HEK293 (cell line): Measurements from ENCODE around the gene JAML.

Source experiments
- CTCF ChIA-PET: fragments of 350-600 bp; formaldehyde crosslinking; extraction: SDS; loops from one replicate; lab custom pipeline; 2021; ENCODE audit warnings: antibody characterized with exemption; lab: Yijun Ruan, JAX
- POLR2A ChIA-PET: fragments of 300-600 bp; formaldehyde crosslinking; extraction: SDS; loops from one replicate; lab custom pipeline; 2020; ENCODE audit warnings: antibody characterized with exemption, inconsistent platforms; lab: Yijun Ruan, JAX
- H3K27ac ChIP-seq: fragments of 200-500 bp; sonication (Bioruptor generic); 2 replicates; pipeline ENCODE4 v1.5.1; 2014; ENCODE audit warnings: low read depth, low read length, control low read depth, inconsistent platforms; ENCODE audit errors: extremely low read depth
- H3K36me3 ChIP-seq, 2 experiments: fragments of 200-500 bp in 1 of 2; sonication (Bioruptor generic) in 1 of 2; 1 replicate in 1 of 2; 2 replicates in 1 of 2; pipeline ENCODE4 v1.5.1; 2014 to 2017; ENCODE audit warnings: inconsistent platforms in 2 of 2, low read length in 2 of 2; ENCODE audit not compliant: control insufficient read depth in 2 of 2, insufficient read depth in 1 of 2
- H3K4me1 ChIP-seq: fragments of 200-500 bp; sonication (Bioruptor generic); 2 replicates; pipeline ENCODE4 v1.5.1; 2014; ENCODE audit warnings: mild to moderate bottlenecking, low read length, inconsistent platforms; ENCODE audit not compliant: control insufficient read depth, insufficient read depth
- H3K4me3 ChIP-seq: 2 replicates; pipeline ENCODE4 v1.5.1; 2011; ENCODE audit warnings: low read depth, mild to moderate bottlenecking, control low read depth, low read length, moderate library complexity
- H3K9me3 ChIP-seq: fragments of 200-500 bp; sonication (Bioruptor generic); 2 replicates; pipeline ENCODE4 v1.5.1; 2014; ENCODE audit warnings: low read depth, low read length, inconsistent platforms; ENCODE audit not compliant: control insufficient read depth, insufficient read depth
- MEIS1 ChIP-seq: sonication (generic); formaldehyde crosslinking; IDR thresholded peaks from 2 replicates; pipeline ENCODE4 v1.8.1; 2022; ENCODE audit warnings: missing genetic modification reagents, mild to moderate bottlenecking, borderline replicate concordance
- SCRT2 ChIP-seq: fragments of 450-650 bp; formaldehyde crosslinking; IDR thresholded peaks from 2 replicates; pipeline ENCODE4 v1.5.1; 2016; ENCODE audit warnings: missing biosample characterization, missing genetic modification characterization
- TRIM28 ChIP-seq: IDR thresholded peaks from 2 replicates; pipeline ENCODE4 v1.6.1; 2011; ENCODE audit warnings: low read length, control low read depth, borderline replicate concordance
- YY1 ChIP-seq: fragments of 450-650 bp; formaldehyde crosslinking; IDR thresholded peaks from 2 replicates; pipeline ENCODE4 v1.5.1; 2018; ENCODE audit warnings: missing biosample characterization, missing genetic modification characterization
- YY2 ChIP-seq: fragments of 450-650 bp; formaldehyde crosslinking; IDR thresholded peaks from 2 replicates; pipeline ENCODE4 v1.5.1; 2016; ENCODE audit warnings: missing biosample characterization, missing genetic modification characterization
- ZBTB1 ChIP-seq: fragments of 450-650 bp; formaldehyde crosslinking; IDR thresholded peaks from 2 replicates; pipeline ENCODE4 v1.5.1; 2016; ENCODE audit warnings: missing biosample characterization, missing genetic modification characterization
- ZEB2 ChIP-seq: fragments of 450-650 bp; formaldehyde crosslinking; IDR thresholded peaks from 2 replicates; pipeline ENCODE4 v1.5.1; 2016; ENCODE audit warnings: missing biosample characterization, missing genetic modification characterization
- ZNF121 ChIP-seq: fragments of 450-650 bp; formaldehyde crosslinking; IDR thresholded peaks from 2 replicates; pipeline ENCODE4 v1.5.1; 2016; ENCODE audit warnings: missing biosample characterization, missing genetic modification characterization
- ZNF140 ChIP-seq: fragments of 450-650 bp; formaldehyde crosslinking; IDR thresholded peaks from 2 replicates; pipeline ENCODE4 v1.5.1; 2016; ENCODE audit warnings: missing biosample characterization, missing genetic modification characterization
- ZNF146 ChIP-seq: fragments of 450-650 bp; formaldehyde crosslinking; IDR thresholded peaks from 2 replicates; pipeline ENCODE4 v1.5.1; 2016; ENCODE audit warnings: missing biosample characterization, missing genetic modification characterization
- ZNF248 ChIP-seq: fragments of 450-650 bp; formaldehyde crosslinking; IDR thresholded peaks from 2 replicates; pipeline ENCODE4 v1.5.1; 2017; ENCODE audit warnings: missing biosample characterization, missing genetic modification characterization
- ZNF558 ChIP-seq: fragments of 450-650 bp; formaldehyde crosslinking; IDR thresholded peaks from 2 replicates; pipeline ENCODE4 v1.5.1; 2016; ENCODE audit warnings: missing biosample characterization, missing genetic modification characterization
- ZNF560 ChIP-seq: fragments of 450-650 bp; formaldehyde crosslinking; IDR thresholded peaks from 2 replicates; pipeline ENCODE4 v1.5.1; 2017; ENCODE audit warnings: missing biosample characterization, missing genetic modification characterization, borderline replicate concordance
- ZNF571 ChIP-seq: fragments of 450-650 bp; formaldehyde crosslinking; IDR thresholded peaks from 2 replicates; pipeline ENCODE4 v1.5.0; 2017; ENCODE audit warnings: missing biosample characterization, missing genetic modification characterization
- ZNF664 ChIP-seq: fragments of 450-650 bp; formaldehyde crosslinking; IDR thresholded peaks from 2 replicates; pipeline ENCODE4 v1.5.1; 2016; ENCODE audit warnings: missing biosample characterization, missing genetic modification characterization
- TF ChIP-seq, protein P1 (sequence below): fragments of 450-650 bp; formaldehyde crosslinking; IDR thresholded peaks from 2 replicates; pipeline ENCODE4 v1.5.1; 2016; ENCODE audit warnings: missing biosample characterization, missing genetic modification characterization
- TF ChIP-seq, protein P2 (sequence below): fragments of 450-650 bp; formaldehyde crosslinking; IDR thresholded peaks from 2 replicates; pipeline ENCODE4 v1.5.1; 2016; ENCODE audit warnings: missing biosample characterization, missing genetic modification characterization
- TF ChIP-seq, protein P3 (sequence below): fragments of 450-650 bp; formaldehyde crosslinking; conservative IDR thresholded peaks from 2 replicates; pipeline ENCODE4 v1.5.1; 2016; ENCODE audit warnings: low read depth, missing biosample characterization, missing genetic modification characterization

JAML gene

DNA sequence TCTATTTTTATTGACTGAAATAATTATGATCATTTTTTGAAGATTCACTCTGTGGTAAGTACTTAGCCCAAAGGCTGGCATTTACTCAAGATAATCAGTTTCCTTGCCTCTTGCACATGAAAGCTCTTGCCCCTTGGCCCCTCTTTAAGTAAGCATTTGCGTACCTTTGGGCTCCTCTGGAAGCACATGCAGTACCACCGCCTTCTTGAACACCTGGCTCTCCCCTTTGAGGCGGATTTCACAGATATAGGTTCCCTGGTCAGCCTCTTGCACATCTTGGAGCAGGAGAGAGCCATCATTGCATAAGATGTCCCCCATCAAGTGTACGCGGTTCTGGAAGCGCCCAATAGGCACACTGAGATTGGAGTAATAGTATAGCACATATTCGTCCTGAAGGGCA, 14.5 kb downstream of the JAML start:
- Histone ChIP-seq H3K9me3 (no peaks in the 10 kb centered on the region), H3K4me3 (no peak overlapping the region), H3K36me3 (no peaks in the 10 kb centered on the region), H3K4me1 (no peaks in the 10 kb centered on the region), H3K27ac (no peak overlapping the region)
- TF ChIP-seq ZNF248 (no peak), ZEB2 (tag by site-specific recombination) (no peak)
- POLR2A ChIA-PET = no interaction called here
- CTCF ChIA-PET = interaction anchor here (4.5 kb wide), 1 partner anchor 12 kb away, joined by 31 read pairs; no protein-coding TSS in a partner anchor

DNA sequence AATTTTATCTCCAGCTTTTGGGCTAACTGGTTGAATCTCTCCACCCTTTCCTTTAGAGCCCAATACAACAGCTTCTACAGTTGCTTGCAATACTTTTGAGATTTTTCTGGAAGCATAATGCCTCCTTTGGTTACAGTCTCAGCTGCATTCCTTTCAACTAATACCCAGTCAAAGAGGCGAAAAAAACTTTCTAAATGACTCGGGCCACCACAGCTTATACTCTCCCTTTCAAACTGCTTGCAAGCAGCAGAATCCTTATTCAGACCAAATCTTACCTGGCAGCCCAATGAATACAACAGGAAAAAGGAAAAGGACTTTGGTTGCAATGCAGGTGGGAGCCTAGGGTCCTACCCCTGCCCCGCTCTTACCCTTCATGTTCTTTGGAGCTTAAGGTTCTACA, 15.8 kb downstream of the JAML start:
- CTCF ChIA-PET = interaction anchor here (1.0 to 4.5 kb wide), 3 partner anchors 11 to 82 kb away, joined by 3 to 31 read pairs (median 5); no protein-coding TSS in a partner anchor
- POLR2A ChIA-PET = no interaction called here
- no peak overlapping the region for H3K27ac ChIP-seq
- TF ChIP-seq MEIS1 (CRISPR knock-in tag) = no peak
- no peak overlapping the region for H3K4me3 ChIP-seq
- no peaks in the 10 kb centered on the region for H3K36me3 ChIP-seq
- no peaks in the 10 kb centered on the region for H3K4me1 ChIP-seq
- H3K9me3 ChIP-seq = no peaks in the 10 kb centered on the region

DNA sequence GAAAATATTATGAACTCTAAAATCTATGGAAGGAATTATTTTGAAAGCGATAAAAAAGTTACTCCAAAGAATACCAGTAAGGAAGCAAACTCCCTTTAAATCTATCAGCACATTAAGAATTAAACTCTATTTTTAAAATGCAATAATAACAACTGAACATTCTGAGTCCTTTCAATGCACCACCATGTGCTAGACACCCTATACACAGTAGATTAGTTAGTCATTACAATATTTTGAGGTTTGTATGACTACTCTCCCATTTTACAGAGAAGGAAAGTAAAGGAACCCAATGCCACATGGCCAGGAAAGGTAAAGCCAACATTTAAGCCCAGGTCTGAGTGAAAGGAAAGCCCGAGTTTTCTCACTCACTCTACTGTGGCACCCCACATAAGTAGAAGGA, 17.7 kb downstream of the JAML start:
- H3K27ac ChIP-seq = no peak overlapping the region
- H3K4me3 ChIP-seq = no peak overlapping the region
- POLR2A ChIA-PET = no interaction called here
- no peaks in the 10 kb centered on the region for H3K9me3 ChIP-seq
- H3K36me3 ChIP-seq = no peaks in the 10 kb centered on the region
- CTCF ChIA-PET = interaction anchor here (0.5 kb wide), 1 partner anchor 11 kb away, joined by 4 read pairs; no protein-coding TSS in a partner anchor
- H3K4me1 ChIP-seq = no peaks in the 10 kb centered on the region
- TF ChIP-seq, protein P1, sequence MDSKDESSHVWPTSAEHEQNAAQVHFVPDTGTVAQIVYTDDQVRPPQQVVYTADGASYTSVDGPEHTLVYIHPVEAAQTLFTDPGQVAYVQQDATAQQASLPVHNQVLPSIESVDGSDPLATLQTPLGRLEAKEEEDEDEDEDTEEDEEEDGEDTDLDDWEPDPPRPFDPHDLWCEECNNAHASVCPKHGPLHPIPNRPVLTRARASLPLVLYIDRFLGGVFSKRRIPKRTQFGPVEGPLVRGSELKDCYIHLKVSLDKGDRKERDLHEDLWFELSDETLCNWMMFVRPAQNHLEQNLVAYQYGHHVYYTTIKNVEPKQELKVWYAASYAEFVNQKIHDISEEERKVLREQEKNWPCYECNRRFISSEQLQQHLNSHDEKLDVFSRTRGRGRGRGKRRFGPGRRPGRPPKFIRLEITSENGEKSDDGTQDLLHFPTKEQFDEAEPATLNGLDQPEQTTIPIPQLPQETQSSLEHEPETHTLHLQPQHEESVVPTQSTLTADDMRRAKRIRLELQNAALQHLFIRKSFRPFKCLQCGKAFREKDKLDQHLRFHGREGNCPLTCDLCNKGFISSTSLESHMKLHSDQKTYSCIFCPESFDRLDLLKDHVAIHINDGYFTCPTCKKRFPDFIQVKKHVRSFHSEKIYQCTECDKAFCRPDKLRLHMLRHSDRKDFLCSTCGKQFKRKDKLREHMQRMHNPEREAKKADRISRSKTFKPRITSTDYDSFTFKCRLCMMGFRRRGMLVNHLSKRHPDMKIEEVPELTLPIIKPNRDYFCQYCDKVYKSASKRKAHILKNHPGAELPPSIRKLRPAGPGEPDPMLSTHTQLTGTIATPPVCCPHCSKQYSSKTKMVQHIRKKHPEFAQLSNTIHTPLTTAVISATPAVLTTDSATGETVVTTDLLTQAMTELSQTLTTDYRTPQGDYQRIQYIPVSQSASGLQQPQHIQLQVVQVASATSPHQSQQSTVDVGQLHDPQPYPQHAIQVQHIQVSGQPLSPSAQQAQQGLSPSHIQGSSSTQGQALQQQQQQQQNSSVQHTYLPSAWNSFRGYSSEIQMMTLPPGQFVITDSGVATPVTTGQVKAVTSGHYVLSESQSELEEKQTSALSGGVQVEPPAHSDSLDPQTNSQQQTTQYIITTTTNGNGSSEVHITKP (tag by site-specific recombination) = no peak
- TF ChIP-seq, protein P2, sequence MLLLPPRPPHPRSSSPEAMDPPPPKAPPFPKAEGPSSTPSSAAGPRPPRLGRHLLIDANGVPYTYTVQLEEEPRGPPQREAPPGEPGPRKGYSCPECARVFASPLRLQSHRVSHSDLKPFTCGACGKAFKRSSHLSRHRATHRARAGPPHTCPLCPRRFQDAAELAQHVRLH = no peak
- TF ChIP-seq TRIM28 (no peak), ZBTB1 (tag by site-specific recombination) (no peak), ZNF560 (no peak), YY1 (tag by site-specific recombination) (no peak), ZNF558 (tag by site-specific recombination) (no peak), SCRT2 (no peak), ZNF140 (tag by site-specific recombination) (no peak)
- TF ChIP-seq, all 188 proteins: peak for 0

DNA sequence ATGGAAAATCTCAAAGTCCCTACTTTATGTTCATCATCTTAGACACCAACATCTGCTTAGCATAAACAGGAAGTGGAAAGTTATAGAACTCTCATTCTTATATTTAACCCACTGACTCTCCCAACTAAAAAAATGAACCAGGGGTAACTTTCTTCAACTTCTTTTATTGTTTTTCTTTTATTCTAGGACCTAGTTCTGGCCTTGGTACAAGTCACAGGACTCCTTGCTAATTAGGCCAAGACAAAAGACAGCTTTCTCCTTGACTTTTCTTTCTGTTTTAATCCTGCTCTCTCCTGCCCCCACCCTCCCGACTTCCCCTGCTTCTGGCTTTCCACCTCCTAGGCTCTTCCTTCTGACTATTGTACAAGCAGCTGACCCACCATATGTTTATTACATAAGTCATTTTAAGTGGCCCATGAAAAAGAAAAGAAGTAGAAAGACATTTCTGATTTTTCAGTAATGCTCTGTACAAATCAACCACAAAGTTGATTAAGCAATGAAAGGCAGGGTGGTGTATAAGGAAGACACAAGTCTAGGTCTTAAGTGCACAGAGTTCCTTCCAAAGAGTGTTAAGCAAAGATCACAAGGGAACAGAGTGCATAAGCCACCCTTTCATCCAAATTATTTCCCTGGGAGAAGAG, 18.3 kb downstream of the JAML start:
- H3K36me3 ChIP-seq = no peaks in the 10 kb centered on the region
- no peak overlapping the region for H3K27ac ChIP-seq
- POLR2A ChIA-PET = no interaction called here
- CTCF ChIA-PET = interaction anchor here (0.9 kb wide), 1 partner anchor 8 kb away, joined by 3 read pairs; no protein-coding TSS in a partner anchor
- H3K4me3 ChIP-seq = no peak overlapping the region
- TF ChIP-seq ZNF571 (tag by site-specific recombination) (no peak), ZEB2 (tag by site-specific recombination) (no peak), ZNF146 (tag by site-specific recombination) (no peak), ZNF121 (tag by site-specific recombination) (no peak), YY2 (tag by site-specific recombination) (no peak), ZNF664 (no peak)
- TF ChIP-seq, protein P3, sequence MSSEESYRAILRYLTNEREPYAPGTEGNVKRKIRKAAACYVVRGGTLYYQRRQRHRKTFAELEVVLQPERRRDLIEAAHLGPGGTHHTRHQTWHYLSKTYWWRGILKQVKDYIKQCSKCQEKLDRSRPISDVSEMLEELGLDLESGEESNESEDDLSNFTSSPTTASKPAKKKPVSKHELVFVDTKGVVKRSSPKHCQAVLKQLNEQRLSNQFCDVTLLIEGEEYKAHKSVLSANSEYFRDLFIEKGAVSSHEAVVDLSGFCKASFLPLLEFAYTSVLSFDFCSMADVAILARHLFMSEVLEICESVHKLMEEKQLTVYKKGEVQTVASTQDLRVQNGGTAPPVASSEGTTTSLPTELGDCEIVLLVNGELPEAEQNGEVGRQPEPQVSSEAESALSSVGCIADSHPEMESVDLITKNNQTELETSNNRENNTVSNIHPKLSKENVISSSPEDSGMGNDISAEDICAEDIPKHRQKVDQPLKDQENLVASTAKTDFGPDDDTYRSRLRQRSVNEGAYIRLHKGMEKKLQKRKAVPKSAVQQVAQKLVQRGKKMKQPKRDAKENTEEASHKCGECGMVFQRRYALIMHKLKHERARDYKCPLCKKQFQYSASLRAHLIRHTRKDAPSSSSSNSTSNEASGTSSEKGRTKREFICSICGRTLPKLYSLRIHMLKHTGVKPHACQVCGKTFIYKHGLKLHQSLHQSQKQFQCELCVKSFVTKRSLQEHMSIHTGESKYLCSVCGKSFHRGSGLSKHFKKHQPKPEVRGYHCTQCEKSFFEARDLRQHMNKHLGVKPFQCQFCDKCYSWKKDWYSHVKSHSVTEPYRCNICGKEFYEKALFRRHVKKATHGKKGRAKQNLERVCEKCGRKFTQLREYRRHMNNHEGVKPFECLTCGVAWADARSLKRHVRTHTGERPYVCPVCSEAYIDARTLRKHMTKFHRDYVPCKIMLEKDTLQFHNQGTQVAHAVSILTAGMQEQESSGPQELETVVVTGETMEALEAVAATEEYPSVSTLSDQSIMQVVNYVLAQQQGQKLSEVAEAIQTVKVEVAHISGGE = no peak
- H3K9me3 ChIP-seq = no peaks in the 10 kb centered on the region
- no peaks in the 10 kb centered on the region for H3K4me1 ChIP-seq
